NCI-H69 (cell line): Measurements from ENCODE around the gene LARGE2.

ENCODE experiments used
- DNase-seq: peaks from one replicate; lab custom pipeline; 2025; lab: John Stamatoyannopoulos, UW

Gene LARGE2

DNA sequence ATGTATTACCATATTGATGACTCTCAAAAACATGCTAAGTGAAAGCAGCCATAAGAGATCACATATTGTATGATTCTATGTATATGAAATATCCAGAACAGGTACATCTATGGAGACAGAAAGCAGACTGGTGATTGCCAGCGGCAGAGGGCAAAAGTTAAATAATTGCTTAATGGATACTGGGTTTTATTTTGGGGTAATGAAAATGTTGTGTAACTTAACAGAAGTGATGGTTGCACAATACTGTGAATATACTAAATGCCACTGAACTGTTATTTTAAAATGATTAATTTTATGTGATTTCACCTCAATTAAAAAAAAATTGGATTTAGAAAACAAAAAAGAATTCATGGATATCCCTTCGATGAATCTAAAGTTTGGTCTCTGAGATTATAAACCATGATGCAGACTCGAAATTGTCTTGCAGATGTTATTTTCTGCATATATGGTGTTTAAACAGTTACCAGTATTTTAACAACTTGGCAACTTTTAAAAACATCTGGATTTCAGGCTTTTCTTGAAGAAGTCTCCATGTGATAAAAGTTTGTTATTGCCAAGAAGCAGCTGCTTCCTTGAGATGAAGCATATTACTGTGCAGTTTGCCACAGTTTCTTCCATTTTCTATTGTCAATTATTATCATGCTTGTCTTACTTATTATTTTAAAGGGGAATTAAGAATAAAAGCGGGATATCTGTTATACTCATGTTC, 38.1 kb downstream of the LARGE2 start:
- no peak for DNase-seq

DNA sequence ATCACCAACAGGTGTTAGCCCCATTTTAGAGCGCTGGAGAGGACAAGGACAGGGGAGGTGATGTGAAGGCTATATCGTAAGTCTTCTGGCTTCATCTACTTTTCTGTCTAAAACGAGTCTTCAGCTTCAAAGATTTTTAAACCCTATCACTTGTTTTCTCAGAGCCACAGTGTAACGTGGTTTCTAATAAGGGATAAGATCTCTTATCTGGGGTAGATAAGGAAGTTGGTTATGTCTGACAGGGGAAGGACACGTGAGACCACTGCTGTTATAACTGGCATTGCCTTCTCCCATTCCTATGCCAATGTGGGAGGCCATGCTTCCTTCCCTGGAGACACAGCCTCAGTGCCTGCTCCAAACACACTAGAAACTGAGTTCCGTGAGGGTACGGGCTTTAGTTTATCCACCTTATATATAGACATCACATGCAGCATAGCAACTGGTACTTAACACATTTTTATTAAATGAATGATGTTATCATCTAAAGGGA, 39.3 kb downstream of the LARGE2 start:
- no peak for DNase-seq

DNA sequence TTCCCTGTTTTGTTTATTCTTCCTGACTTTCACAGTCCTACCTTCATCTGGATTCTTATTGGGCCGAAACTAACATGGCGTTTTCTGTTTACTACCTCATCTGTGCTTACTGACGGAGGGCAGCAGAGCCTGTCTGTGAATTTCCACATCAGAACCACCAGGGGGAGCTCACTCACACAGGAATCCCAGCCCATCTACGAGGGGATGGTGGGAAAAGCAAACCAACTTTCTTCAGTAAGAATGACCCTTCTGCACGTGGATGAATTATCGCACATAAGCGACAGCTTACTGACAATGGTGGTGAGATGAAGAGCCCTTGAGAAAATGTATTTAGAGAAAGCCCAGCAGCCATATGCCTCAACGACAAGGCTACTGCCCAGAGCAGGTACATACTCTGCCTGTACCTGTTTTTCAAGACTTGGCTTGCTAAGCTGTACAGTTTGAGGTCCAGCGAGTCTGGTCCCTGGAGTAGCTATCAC, 42.5 kb downstream of the LARGE2 start:
- DNase-seq, result peak; percentile 79

DNA sequence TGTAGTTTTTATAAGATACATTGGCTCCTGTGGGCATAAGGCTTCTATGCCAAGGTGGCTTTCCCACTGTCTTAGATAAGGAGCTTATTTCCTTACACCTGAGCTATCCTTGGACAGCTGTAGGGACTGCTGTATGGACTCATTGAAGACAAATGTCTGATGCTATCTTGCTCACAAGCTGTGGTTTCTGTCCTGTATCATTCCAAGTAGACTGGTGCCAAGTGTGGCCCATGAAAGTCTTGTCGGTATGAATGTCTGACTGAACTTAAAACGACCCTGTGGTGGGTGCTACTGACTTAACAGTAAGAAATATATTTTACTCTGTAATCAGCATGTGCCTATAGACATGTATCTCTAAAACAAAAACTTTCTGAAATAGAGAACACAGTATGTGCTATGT, 45.0 kb downstream of the LARGE2 start:
- DNase-seq, result no peak

DNA sequence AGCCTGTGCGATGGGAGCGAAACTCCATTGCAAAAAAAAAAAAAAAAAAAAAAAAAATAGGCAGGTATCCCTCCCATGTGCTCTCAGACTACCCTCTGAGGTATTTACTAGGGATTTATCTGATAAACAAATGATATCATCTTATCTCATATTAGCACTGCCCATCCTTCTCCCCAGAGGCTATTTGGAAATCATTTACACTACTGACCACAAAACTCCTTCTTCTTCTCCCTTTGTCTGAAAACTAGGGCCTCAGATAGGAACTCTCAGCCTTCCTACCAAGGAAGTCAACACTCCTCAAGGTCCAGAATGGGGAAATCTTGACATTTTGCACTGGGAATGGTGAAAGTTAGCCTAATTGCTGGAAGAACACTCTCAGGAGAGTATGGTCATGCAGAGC, 46.4 kb downstream of the LARGE2 start:
- no peak for DNase-seq

DNA sequence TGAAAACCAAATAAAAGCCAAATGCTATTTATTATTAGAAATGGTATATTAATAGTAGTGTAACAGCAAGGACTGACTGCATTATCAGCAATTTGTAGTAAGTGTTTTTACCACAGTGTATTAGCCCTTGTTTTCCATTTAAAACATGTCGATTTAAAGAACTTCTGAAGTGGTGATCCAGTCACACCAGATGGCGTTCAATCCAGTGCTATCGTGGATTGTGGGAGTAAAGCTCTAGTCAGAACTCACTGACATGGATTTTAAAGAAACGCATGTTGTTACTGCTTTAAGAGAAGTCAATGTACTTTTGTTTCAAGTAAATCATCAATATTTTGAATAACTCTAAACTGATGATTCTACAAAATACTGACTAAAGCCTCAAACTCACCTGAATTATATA, 51.1 kb downstream of the LARGE2 start:
- no peak for DNase-seq

DNA sequence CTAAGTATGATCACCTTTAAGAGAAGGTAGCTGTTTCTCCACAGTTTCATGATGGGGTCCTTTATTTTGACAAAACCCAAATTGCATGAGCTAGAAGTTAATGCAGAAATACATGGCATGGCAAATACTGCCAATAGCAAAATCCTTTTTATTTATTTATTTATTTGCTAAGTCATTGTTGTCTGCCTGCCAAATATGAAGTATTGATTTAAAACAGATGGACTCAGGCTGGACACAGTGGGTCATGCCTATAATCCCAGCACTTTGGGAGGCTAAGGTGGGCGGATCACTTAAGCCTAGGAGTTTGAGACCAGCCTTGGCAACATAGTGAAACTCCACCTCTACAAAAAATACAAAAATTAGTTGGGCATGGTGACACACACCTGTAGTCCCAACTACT, 52.4 kb downstream of the LARGE2 start:
- DNase-seq, result no peak
